Measurements from ENCODE around the gene TESK2.

Gene TESK2

GRCh38 chr1:45446530-45446929, 44.4 kb downstream of the TESK2 start:
- Histone ChIP-seq H2AFZ (no peak overlapping the region), H3K9me3 (ENCODE audit: control insufficient read depth, low read length) (no peaks in the 10 kb centered on the region), H3K4me1 (no peaks in the 10 kb centered on the region), H3K9ac (no peak overlapping the region), H3K4me3 (ENCODE audit: low read depth, low read length) (no peak overlapping the region), H3K27me3 (ENCODE audit: control insufficient read depth, insufficient read depth, low read length) (no peaks in the 10 kb centered on the region), H3K36me3 (ENCODE audit: control insufficient read depth, insufficient read depth, low read length) (no peaks in the 10 kb centered on the region), H3K79me2 (no peaks in the 10 kb centered on the region), H3K4me2 (ENCODE audit: low read length) (no peak overlapping the region), H3K27ac (no peak overlapping the region)
- TF ChIP-seq CTCF (IDR thresholded peaks at IDR 0.05): no peak

GRCh38 chr1:45444609-45445131, 46.3 kb downstream of the TESK2 start:
- Histone ChIP-seq H3K4me2 (ENCODE audit: low read length) (no peak overlapping the region), H3K79me2 (no peaks in the 10 kb centered on the region), H3K4me1 (no peaks in the 10 kb centered on the region), H3K27ac (no peak overlapping the region), H3K27me3 (ENCODE audit: control insufficient read depth, insufficient read depth, low read length) (no peaks in the 10 kb centered on the region), H3K9me3 (ENCODE audit: control insufficient read depth, low read length) (no peaks in the 10 kb centered on the region), H3K4me3 (ENCODE audit: low read depth, low read length) (no peak overlapping the region), H3K36me3 (ENCODE audit: control insufficient read depth, insufficient read depth, low read length) (no peaks in the 10 kb centered on the region), H3K9ac (no peak overlapping the region), H2AFZ (no peak overlapping the region)
- TF ChIP-seq CTCF (IDR thresholded peaks at IDR 0.05): no peak

DNA sequence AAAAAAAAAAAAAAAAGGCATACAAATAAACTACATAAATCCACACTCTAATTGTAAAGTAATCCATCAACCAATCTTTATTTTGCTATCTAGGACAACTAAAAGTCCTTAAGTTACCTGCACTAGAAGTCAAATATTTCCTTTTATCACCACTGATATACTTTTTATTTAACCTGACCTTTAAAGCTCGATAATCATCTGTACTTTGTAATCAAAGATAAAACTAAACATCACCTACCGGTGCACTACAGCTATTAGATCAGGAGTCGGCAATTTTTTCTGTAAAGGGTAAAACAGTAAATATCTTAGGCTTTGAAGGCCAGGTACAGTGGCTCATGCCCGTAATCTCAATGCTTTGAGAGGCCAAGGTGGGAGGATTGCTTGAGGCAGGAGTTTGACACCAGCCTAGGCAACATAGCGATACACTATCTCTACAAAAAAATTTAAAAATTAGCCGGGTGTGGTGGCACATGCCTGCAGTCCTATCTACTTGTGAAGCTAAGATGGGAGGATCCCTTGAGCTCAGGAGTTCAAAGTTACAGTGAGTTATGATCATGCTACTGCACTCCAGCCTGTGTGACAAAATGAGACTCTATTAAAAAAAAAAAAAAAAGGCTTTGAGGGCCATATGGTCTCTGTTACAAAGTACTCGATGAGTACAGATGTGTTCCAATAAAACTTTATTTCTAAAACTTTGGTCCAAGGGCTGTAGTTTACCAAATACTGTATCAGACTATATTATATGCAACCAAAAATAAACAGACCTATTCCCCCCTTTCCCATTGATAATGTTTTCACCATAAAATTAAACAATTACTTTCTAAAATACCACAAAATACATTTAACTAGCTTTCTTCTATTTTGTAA, 47.1 kb downstream of the TESK2 start:
- Histone ChIP-seq H3K27me3 (ENCODE audit: control insufficient read depth, insufficient read depth, low read length) (no peaks in the 10 kb centered on the region), H3K27ac (no peak overlapping the region), H3K4me3 (ENCODE audit: low read depth, low read length) (no peak overlapping the region), H3K79me2 (no peaks in the 10 kb centered on the region), H3K4me2 (ENCODE audit: low read length) (no peak overlapping the region), H3K9ac (no peak overlapping the region), H3K9me3 (ENCODE audit: control insufficient read depth, low read length) (no peaks in the 10 kb centered on the region), H3K4me1 (no peaks in the 10 kb centered on the region), H2AFZ (no peak overlapping the region), H3K36me3 (ENCODE audit: control insufficient read depth, insufficient read depth, low read length) (no peaks in the 10 kb centered on the region)
- TF ChIP-seq CTCF (IDR thresholded peaks at IDR 0.05): no peak

DNA sequence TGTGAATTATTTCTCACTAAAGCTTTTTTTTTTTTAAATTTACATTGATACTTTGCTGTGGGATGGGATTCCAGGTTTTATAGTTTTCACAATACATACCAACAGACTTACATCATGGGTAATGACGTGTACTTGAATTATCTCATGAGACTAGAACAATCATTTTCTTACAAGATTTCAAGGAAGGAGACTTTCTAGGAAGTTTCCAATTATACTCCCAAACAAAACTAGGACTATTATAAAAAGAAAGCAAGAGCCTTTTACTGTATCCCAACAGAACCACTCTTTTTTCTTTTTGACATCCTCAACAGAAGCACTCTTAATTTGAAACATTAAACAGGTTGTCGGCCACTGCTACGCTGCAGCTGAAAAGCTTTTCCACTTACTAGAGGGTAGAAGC, 48.7 kb downstream of the TESK2 start:
- H3K27me3 ChIP-seq (ENCODE audit: control insufficient read depth, insufficient read depth, low read length): no peaks in the 10 kb centered on the region
- no peaks in the 10 kb centered on the region for H3K79me2 ChIP-seq
- H3K9me3 ChIP-seq (ENCODE audit: control insufficient read depth, low read length): no peaks in the 10 kb centered on the region
- no peak overlapping the region for H3K4me2 ChIP-seq (ENCODE audit: low read length)
- no peaks in the 10 kb centered on the region for H3K4me1 ChIP-seq
- TF ChIP-seq CTCF (IDR thresholded peaks at IDR 0.05): no peak
- H3K4me3 ChIP-seq (ENCODE audit: low read depth, low read length): no peak overlapping the region
- no peaks in the 10 kb centered on the region for H3K36me3 ChIP-seq (ENCODE audit: control insufficient read depth, insufficient read depth, low read length)
- no peak overlapping the region for H3K27ac ChIP-seq
- H2AFZ ChIP-seq: no peak overlapping the region
- H3K9ac ChIP-seq: no peak overlapping the region

- Histone ChIP-seq H3K4me3 (ENCODE audit: low read depth, low read length) (no peak overlapping the region), H3K4me1 (no peaks in the 10 kb centered on the region), H3K9ac (no peak overlapping the region), H3K79me2 (no peaks in the 10 kb centered on the region), H3K9me3 (ENCODE audit: control insufficient read depth, low read length) (no peaks in the 10 kb centered on the region), H2AFZ (no peak overlapping the region), H3K27me3 (ENCODE audit: control insufficient read depth, insufficient read depth, low read length) (no peaks in the 10 kb centered on the region), H3K36me3 (ENCODE audit: control insufficient read depth, insufficient read depth, low read length) (no peaks in the 10 kb centered on the region), H3K27ac (no peak overlapping the region), H3K4me2 (ENCODE audit: low read length) (no peak overlapping the region)
- TF ChIP-seq CTCF (IDR thresholded peaks at IDR 0.05): no peak
Observed at GRCh38 chr1:45437323-45437722, 53.6 kb downstream of the TESK2 start.
